Activated naive CD4-positive, alpha-beta T cell (primary cell): Measurements from ENCODE around the gene CCDC33.

ENCODE experiments used
- DNase-seq, 4 experiments: peaks; one replicate each; lab custom pipeline; 2025; lab: John Stamatoyannopoulos, UW

Gene CCDC33

DNA sequence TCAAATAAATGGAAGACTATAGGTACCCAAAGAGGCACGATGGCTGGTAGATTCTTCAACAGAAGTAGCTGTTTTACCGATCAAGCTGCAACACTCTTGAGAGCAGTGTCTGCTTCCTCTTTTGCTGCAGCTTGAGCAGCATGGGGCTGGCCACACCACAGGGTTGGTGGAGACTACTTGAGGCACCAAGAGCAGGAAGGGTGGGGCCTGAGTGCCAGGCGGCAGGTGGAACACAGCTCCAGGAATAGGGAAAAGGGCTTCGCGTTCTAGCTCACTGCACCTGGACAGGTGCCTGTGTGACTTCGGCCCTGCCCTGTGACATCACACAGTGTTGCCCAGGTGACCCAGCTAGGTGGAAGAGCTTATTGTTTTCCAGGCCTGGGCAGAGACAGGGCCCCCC lies at the start of gene CCDC33:
CCDC33 (plus strand) TSS at position 365 of the 400 bp plus-strand sequence. CDS start 394 bp downstream, outside the sequence.
- DNase-seq = no peak

DNA sequence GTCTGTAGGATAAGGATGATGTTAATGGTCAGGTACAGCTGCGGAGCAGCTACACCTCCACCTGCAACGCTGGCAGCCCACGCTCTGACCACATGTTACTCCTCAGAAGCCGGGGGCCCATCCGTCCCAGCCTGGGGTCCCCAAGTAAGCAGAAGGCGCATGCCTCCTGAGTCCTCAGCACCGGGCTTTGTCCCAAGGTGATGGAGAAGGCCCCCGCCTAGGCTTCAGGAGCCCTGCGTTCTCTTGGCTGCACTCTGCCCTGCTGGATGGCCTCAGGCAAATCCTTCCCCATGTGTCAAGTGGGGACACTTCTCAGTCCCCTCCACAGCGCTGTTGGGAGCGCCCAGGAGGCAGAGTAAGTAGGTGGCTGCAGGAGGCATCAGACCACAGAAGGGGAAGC lies 47.9 kb upstream of the CCDC33 start:
- DNase-seq = no peak

DNA sequence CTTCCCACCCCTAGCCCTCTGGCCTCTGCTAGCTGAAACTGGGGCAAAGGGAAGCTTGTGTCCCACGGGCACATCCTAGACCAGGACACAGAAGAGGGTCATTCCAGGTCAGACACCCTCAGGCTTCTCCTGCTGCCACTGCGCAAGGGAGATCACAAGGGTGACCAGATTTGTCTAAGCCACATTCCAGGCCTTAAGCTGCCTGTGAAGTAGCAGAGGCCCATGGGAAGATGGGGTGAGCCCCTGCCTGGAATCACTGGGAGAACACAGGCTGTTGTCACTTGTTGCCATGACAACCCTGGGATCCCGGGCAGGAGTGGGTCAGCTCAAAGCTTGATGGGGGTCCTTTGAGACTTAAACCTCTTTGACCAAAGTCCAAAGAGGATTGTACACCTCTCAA lies 44.3 kb upstream of the CCDC33 start:
- no peak for DNase-seq

DNA sequence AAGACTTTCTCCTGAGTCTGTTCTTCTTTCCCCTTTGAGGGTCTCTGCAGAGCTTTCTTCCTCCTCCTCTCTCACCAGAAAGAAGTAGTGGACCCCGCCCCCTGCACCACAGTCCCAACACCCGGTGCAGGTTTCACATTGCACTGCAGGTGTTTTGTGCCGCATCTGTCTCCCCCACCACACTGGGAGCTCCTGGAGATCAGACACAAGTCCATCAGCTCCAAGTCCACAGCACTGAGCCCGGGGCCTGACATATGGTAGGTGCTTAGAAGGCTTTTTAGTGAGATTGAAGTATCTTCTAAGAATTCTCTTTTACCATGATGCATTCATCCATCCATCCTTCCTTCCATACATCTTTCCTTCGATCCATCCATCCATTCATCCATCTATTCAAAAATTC lies 43.4 kb upstream of the CCDC33 start:
- DNase-seq = no peak

DNA sequence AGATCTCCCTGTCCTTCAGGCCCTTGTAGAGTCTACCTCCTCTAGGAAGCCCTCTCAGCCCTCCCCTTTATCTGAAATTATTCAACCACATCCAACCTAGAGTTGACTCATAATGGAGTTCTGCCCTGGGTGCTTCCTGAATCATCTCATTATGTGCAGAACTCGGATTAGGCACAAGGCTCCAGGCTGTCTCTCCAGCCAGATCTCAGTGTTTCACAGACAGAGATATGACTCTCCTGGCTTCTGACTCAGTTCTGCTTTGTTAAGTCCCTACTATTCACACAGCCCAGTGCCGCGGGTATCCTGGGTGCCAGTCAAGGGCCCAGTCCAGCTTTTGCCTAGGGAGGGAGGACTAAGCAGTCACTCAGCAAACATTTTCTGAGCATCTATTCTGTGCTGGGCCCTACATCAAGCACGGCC lies 42.8 kb upstream of the CCDC33 start:
- DNase-seq = no peak

DNA sequence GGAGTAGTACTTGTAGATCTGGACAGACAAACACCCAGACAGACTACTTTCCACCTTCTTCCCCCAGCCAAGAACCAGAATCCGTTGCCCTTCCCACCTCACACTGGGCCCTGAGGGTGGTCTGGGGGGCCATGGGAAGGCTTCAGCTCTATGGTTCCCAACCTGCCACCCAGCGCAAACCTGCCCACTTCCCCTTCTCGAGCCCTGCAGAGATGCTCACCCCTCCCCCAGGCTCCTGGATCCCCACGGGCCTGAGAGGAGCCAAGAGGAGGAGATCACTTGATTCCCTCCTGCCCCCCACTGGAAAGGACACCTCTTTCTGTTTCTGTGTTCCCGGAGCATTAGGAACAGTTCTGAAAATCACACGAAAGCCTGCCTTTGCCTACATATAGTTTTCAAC lies 42.2 kb upstream of the CCDC33 start:
- DNase-seq = no peak

DNA sequence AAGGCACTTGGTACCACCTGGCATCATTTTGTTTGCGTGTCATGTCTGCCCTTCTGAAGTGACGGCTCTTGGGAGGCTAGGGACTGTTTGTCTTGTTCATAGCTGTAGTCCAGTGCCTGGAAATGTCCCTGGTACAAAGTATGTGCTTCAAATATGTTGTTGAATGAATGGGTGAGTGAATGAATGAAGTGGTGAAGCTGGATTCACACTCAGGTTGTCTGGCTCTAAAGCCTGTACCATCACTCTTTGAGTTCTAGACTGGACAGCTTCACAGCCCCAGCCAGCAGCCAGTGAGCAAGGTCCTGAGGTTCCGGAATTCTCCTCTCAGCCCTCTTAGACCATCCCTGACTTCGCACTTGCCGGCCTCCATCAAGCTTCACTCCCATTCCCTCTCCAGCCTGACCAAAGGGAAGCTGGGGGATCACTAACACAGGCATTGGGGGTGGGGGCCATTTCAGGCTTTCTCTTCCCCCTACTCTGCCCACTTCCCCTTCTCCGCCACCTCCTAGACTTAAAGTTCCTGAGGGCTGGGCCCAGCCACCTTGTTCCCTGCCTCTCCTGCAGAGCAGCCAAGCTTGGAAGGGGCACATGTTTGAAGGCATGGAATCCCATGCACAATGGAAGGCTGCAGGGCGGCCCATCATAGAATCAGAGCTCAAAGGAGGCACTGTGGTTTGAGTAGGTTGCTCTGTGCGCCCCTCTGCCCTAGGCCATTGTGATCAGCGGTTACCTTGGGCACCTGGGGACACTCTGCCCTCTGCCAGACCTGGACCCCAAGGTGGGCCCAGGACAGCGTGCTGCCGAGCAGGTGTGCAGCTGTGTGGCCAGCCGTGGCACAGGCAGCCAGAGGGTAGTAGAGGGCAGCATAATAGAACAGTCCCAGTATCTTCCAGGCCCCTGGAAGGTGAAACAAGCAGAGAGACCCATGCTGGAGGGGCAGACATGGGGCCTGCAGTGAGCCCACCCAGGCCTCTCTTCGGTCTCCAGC lies 41.3 kb upstream of the CCDC33 start:
- DNase-seq = no peak

DNA sequence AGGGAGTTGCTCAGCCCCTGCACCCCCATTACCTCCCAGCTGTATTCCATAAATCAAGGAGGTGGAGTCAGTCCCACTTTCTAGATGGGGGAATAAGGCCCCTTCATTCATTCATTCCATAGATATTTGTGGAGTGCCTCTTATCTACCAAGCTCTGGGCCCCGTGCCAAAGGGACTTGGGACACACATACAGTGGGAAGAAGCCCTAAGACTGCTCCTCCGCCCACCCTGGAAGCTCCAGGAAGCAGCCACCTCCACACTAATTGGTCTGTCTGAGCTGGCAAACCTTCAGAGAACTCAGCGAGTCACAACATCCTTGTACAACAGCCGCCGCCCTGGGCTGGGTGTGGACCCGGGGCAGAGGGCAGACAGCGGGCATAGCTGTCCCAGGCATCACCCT lies 40.0 kb upstream of the CCDC33 start:
- DNase-seq = no peak

DNA sequence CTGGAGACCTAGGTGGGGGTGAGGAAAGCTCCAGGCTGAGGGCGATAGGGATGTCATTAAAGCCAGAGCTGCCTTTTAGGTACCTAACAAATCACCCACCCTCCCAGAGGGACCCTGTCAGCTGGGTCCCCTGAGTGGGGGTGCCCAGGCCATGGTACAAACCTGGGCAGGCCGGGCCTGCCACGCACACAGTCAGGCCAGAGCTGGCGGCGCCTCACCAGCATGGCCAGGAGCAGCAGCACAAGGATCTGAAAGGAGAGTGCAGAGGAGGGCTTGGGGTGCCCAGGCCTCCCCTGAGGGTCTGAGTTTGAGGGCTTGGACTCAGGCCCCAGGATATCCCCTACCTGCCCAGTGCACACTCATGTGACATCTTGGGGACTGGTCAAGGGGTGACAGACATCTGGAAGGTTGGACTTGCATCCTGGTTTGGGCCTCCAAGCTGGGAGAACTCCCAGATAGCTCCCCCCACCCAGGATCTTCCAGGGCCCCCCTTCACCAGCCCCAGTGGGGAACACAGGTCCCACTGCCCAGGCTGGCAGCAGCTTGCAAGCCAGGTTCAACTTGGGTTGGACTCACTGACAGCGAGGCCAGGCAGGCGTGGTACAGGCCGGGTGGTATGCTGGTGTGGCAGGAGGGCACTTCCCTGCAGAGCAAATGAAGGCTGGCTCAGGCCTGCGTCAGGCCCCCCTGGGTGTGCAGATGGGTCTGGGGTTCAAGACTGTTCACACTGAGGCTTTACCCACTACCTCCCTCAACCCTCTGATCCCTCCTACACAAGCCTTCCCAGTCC lies 38.8 kb upstream of the CCDC33 start:
- no peak for DNase-seq

DNA sequence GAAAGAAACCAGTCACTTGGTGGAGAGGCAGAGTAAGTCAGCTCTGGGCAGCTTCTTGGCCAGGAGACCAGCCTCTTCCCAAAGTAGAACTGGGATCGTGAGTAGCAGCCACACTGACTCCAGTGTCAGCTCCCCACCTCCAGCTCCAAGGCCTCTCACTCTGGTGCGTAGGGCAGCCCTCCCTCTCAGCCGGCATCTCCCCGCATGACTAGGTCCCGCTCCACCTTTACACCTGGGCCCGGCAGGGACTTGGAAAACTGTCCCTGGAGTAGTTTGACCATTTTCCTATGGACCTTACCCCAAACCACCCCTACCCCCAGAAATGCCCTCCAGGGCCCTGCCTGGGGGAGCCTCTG lies 36.9 kb upstream of the CCDC33 start:
- DNase-seq = no peak

DNA sequence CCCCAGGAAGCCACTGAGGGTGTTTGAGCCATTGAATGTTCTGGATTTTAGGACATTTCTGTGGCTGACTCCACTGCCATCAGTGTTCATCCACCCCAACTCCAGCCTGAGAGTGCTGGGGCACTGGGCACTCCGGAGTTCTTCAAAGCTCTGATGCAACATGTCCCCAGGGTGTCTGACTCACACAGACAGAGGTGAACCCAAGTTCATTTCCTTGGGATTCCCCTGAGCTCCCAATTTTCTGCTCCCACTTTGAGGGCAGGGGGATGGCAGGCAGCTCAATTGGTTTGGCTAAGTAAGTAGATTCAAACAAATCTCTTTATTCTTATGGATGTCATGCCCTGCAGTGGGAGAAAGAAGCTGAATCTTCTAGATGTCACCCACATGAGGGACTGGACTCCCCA lies 35.7 kb upstream of the CCDC33 start:
- no peak for DNase-seq

DNA sequence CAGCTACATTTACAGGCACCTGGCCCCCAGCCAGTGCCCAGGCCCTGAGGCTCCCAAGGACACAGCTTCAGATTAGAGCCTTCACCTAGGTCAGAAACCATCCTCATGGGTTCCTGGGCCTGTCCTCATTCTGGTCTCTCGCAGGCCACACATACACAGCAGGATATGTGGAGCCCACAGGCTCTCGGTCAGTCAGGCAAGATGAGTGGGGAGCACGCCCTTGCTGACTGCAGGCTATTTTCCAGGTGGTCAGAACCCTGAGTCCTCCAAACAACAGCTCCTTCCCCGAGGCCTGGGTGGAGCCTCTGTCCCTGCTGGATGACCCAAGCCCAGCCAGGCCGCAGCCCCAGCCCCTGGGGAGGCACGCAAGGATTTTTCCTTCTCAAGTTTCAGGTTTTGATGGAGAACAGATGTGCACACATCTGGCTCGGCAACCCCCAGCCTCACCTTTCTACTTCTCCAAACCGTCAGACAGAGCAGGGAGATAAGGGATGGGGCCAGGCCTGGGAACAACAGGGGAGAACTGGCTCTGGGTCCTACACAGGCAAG lies 35.2 kb upstream of the CCDC33 start:
- no peak for DNase-seq

DNA sequence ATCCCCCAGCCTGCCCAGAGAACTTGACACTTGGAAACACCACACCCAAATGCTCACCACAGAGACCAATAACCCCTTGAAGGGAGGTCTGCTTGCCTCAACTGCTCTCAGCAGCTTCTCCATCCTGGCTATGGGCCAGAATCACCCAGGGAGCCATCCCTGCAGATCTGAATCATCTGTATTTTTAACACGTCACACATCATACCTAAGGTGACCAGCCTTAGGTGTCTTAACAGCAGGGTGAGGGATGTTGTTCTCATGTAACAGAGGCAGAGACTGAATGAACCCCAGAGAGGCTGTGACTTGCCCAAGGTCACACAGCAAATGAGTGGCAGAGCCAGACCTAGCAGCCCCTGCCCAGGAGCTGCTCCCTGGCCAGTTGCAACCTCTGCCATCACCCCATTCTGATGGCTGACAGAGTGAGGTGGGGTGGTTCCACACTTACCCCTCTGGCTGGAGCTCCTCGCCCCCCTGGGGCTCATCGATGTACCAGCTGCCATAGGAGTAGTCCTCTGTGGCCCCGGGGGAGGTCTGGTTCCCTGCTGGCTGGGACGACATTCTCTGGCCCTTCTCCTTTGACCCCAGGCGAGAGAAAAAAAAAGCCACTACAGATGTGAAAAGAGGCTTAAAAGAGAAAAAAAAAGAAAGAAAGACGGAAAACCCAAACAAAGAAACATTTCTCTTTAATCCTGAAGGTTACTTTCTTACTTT lies 34.3 kb upstream of the CCDC33 start:
- DNase-seq = no peak

DNA sequence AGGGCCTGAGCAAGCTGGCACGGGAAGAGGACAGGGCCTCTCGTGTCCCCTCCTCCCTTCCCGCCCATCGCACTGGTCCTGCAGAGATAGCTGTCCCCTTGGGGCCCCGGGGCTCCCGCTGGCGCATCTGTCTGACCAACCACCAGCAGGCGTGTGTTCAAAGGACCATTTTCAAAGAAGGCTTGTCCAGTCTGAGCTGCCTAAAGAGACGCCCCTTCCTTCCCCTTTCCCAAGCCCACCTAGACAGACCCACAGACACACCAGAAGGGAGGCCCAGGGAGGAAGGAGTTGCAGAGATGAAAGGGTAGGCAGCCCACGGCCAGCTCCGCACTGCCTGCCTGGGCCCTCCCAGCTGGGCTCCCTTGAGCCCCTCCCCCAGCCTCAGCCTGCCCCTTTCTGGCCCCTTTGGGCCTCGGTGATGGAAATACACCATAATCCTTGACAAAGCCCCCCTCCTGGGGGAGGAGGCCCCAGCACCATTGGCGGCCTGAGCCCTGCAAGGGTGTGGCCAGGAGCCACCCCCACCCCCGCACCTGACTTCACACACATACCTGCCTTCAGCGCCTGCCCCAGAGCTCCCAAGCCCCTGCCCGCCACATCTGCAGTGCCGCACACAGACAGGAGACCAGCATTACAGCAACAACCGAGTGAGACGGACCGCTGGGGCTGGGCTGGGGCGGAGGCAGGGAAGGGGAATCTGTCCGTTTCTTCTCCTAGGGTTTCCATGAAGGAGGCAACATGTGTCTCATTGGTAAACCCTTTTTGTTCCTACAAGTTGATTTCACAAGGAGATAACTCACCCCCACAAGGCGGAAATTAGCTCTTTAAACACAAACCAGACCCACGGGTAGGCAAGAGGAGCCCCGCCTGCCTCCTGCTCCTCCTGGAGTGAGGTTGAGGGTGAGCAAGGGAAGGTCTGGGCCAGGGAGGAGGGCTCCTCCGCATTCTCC lies 33.4 kb upstream of the CCDC33 start, which contains the start of gene STRA6:
STRA6 (minus strand) TSS at position 336 of the 950 bp plus-strand sequence. CDS start 520 bp downstream, outside the sequence.
- no peak for DNase-seq

DNA sequence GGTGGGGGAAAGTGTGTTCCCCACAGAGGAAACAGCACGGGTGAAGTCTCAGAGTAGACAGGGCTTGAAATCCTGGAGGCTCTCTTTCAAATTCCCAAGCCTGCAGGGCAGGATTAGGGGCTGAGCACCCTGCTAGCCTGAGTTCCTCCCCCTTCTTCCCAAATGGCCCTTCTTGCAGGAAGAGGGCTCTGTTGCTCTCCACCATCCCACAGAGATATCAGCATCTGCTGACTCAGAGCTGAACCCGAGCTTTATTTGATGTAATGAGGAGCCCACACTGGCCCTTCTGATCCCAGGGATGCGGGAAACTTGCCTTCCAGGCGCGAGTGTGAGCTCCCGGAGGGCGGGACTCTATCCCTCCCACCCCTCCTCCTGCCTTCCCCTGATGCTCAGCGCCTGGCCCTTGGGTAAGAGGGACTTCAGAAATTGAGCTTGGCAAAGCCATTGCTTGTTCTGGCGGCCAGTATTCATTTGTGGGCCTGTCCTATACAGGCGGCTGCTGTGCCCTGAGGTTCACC lies 32.2 kb upstream of the CCDC33 start:
- DNase-seq = no peak

DNA sequence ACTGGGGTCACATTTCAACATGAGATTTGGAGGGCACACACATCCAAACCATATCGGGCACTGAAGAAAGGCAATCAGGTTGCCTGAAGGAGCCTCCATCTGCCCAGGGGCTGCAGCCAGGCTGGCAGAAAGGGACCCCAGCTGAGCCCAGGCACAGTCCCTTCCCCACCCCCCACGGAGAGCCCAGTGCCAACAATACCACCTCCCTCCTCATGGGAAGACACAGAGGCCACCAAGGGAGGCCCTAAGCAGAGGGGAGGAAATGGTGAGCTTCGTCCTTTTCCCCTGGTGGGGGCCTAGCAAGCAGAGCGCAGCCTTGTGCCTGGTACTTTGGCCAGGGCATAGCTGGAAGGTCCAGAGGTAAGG lies 30.6 kb upstream of the CCDC33 start:
- no peak for DNase-seq

DNA sequence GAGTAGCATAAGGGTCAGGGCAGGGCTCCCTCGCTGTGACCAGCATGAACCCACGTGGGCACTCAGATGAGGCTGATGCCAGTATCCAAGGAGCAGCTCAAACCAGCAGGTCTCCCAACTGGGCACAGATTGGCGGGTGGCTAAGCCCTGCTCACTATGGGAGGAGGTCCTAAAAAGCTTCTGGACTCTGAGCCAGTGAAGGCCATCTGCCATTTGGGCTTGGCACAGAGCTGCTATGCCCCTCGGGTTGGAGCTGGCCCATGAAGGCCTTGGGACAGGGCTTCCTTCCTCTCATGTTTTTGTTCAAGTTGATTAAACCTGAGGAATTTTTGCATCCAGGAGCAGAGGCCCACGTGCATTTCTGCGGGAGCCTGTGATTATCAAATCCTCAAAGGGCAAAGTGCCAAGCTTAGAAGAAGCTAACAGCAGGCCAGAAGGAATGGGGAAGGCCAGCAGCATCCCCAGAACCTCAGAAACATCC lies 29.3 kb upstream of the CCDC33 start:
- no peak for DNase-seq

DNA sequence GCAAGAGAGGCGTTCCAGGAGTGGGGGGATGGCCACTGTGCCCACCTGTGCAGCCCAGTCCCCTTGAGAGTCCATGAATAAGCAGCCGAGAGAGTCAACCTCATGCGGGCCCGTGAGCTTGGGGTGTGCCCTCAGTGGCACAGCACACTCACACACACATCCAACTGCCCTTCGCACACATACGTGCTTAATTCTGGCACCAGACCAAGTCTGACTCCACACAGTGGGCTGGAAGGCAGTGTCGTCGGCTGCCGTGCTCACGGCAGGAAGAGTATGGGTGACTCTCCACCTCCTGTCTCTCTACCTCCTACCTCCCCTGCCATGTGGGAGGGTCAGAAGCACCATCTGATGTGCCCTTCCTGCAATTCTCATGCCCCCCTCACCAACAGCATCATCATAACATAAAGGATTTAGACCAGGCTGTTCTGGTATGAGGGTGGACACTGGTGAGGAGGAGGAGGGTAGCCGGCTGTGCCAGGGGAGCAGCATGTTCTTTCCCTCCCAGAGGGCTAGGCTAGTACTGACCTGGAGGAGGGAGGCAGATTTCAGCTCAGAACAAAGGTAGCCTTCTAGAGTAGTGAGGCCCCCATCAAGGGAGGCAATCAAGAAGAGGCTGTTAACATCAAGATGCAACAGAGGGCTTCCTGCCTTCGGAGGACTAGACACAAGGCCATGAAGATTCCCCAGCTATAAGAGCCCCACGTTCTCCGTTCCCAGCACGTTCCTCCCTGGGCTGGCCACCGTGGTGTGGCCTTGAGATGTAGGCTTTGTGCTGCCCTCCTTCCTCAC lies 28.3 kb upstream of the CCDC33 start:
- no peak for DNase-seq

DNA sequence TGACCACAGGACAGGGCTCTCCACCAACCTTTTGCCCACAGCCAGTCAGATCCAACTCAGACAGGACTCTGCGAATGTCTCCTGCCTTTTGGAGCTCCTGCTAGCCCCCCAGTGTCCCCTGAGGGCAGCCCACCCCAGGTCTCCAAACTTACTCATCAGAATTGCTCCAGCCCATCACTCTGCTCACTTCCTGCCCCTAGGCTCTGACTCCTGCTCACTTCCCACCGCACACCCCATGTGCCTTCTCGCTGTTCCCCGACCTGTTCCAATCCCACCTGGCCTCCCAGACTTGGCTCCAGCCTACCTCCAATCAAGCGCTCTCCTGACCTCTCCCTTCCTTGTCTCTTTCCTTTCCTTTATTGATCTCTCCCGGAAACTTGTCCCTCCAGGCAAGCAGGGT lies 27.6 kb upstream of the CCDC33 start:
- DNase-seq = no peak
